ENCODE data around the gene ZIC4. TPM values are rescaled to one million over a fixed set of nuclear protein-coding genes. Genes with fewer than 3 reads are reported as not detected.

ZIC4 gene
- total RNA-seq, 1 experiment from 2014 or later: 0.84 TPM

GRCh38 chr3:147390589-147391569 lies 15.5 kb downstream of the ZIC4 start:
- no peak for DNase-seq (ENCODE audit: low read depth)

- DNase-seq (ENCODE audit: low read depth): no peak
Measured at GRCh38 chr3:147389717-147390116, 16.6 kb downstream of the ZIC4 start.

DNA sequence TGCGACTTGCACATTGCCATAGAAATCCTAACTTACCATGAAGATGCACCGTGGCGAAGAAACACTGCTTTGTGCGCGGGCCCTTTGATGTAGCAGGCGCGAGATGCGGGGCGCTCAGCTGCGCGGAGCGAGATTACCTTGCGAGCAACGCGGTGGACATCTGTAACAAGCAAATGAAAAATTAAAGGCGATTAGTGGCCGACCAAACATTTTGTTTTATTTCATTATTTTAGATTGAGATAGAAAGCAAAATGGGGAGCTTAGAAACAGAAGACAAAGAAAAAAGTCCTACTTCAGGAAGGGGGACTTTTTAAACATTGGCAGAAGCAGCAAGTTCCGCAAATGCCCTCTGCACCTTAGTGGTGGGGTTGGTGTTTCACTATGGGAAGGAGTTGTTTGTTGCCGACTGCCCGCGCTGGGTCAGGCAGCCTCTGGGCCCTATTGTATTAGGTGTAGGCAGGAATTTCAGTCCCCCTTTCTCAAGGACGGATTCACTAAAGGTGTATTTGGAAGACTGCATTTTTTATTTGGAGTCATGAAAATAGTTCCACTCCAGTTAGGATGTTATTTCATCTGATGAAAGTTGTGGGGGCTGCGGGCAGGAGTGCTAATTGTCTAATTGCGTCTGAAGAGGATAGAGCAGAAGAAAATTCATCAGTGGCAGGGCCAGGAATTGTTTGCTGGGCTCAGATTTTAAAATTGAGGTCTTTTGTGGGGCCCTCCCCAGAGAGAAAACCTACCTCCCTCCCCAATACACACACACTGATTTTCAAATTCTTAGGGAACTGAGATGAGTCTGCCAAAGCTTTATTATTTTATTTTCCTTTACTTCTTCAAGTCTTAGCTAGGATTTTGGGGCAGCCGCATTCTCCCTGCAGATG lies 17.4 kb downstream of the ZIC4 start:
- DNase-seq (ENCODE audit: low read depth): no peak

DNA sequence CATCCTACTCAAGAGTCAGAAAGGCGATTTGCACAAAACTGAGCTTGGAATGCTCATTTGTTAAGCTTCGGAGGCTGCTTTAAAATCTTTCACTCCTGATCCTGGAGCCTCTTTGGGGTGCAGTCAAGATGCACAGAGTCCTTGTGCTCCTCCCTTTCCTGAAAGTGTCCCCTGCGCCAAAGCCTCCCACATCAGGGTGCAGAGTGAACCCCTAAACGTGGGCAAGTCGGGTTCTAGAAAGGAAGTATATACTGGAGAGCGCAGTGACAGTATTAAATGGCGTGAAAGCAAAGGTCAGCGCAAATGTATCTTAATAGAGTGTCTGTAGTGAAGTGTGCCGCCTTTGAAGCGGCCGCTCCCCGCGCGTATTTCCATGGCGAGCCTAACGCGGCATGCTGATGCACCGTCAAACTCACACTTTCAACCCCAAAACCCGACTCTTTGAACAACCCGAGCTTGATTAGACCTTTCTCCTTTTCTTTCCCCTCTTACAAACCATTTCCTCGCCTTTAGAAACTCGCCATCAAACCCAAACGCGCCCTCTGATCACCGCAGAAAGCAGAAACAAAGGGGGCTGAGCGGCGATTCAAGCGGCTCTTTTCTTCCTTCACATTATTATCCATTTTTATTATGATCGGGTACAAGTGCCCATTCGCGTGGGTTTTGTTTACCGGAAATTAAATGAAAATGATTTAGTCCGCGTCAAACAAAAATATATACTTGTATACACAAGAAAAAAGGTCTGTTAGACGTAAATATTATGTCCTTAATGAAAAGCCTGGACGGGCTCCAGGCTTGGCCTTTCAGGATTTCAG lies 18.3 kb downstream of the ZIC4 start:
- no peak for DNase-seq (ENCODE audit: low read depth)

DNA sequence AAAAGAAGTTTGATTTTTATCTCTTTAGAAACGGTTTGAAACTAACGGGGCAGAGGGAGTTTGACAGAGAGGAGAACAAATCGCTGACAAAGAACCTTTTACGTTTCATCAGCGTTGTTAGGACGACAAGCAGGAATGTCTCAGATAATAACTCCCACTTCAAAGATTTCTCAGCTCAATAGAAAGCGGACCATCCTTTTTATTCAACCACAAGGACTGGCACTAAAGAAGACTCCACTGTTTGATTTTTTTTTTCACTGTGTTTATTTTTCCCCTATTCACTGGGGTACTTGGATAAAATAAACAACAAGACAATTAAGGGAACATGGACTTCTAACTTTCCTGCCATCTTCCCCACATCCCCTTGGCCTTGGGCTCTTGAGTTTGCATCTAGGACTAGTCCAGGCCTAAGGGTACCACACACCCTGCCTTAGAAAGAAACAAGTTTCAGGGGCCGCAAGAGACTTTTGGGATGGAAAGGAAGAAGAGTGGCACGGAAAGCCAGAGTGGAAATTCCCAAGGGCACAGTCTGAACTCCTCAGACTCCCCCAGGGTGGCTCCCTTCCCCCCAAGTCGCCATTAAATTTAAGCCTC lies 19.0 kb downstream of the ZIC4 start:
- DNase-seq (ENCODE audit: low read depth): no peak

DNA sequence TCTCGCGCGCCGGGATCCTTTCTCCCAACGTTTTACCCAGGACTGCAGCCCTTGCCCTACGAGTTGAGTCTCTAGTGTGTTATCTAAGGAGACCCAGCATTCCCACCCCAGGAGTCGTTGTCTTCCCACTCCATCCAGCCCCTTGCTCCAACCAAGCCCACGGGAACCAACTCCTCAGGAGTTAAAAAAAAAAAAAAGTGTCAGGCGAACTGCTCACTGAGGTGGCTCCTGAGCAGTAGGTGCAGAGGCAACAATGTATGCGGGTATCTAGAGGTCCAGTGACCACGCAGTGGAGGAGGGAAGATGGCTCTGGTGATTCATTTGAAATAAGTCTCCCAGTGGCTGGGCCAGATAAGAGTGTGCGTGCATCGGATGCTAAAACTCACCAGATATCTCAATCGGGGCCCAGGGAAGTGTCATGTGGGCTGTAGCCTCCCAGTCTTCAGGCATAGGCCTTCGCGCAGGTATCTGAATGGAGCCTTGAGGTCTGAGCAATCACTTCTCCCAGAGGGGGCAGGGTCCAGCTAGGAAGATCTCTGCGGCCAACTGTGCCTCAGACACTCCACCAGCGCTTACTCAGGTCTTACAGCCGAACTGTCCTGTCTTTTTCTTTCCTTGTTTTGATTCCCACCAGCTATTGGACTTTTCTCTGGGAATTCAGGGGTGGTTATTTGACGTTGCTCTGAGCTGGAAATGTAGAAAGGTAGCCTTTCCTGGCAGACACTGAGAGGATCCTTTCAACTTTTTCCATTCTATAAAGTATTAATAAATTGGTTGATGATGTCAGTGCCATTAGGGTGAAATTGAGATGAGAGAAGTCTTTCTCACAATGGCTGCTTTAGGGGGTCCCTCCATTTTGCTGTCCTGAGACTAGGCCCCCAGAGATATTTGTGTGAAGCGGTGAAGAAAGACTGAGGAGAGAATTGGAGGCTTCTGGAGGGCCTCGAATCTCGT lies 21.0 kb downstream of the ZIC4 start:
- DNase-seq (ENCODE audit: low read depth): no peak

- DNase-seq (ENCODE audit: low read depth): no peak
Measured at GRCh38 chr3:147384210-147385058, 21.9 kb downstream of the ZIC4 start.

DNA sequence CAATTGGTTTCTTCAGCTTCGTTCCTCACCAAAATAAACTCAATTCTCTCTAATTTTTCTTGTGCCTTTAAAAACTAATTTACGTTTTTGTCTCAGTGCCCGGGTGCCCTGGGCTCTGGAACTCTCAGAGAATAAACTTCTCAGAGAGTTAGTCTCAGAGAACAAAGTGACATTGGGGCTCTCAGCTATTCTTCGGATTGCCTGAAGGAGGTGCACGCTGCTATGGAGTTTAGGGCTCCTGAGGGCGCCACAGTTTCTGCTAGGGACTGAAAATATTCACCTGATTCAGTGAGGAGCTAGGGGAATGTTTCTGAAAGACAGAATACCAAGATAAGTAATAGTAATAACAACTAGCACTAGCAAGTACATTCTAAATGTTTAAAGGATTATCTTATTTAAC lies 22.7 kb downstream of the ZIC4 start:
- no peak for DNase-seq (ENCODE audit: low read depth)

DNA sequence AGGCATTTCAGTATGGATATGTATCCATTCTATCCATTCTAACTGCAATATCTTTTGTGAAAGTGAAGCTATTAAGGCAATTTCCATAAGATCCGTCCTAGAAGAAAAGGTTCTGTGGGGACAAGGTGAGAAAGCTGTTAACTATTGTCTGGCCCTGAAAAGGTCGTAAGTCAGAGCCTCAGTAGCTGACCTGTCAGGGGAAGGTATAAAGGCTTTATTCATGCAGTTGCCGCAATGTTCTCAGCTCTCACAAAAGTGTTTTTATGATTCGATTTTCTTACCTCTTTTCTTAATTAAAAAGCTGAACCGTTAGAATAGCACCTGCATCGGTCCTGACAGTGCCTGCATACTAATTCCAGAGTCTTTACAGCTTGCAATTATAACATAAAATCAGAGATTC lies 24.7 kb downstream of the ZIC4 start:
- no peak for DNase-seq (ENCODE audit: low read depth)

GRCh38 chr3:147380977-147381376 lies 25.4 kb downstream of the ZIC4 start:
- no peak for DNase-seq (ENCODE audit: low read depth)

- no peak for DNase-seq (ENCODE audit: low read depth)
Measured at GRCh38 chr3:147380387-147380951, 25.9 kb downstream of the ZIC4 start.

GRCh38 chr3:147379651-147380050 lies 26.7 kb downstream of the ZIC4 start:
- DNase-seq (ENCODE audit: low read depth): no peak

GRCh38 chr3:147377412-147378367 lies 28.7 kb downstream of the ZIC4 start:
- no peak for DNase-seq (ENCODE audit: low read depth)

DNA sequence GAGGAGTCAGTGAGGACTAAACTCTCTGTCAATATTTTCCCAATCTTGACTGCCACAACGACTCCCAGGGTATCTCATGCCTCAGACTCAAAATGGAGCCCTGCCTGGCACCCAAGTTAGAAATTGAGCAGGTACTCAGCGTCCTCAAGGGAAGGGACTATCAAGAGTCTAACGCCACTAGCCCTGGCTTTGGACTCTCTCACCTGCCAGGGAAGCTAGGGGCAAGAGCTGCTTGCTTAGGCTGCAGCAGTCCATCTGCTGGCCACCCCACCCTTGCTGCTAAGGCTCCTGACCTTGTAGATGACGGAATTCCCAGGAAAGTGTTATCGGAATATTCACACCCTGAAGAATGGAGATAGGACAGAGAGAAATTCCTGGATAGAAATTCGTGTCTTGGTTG lies 33.0 kb downstream of the ZIC4 start:
- no peak for DNase-seq (ENCODE audit: low read depth)

DNA sequence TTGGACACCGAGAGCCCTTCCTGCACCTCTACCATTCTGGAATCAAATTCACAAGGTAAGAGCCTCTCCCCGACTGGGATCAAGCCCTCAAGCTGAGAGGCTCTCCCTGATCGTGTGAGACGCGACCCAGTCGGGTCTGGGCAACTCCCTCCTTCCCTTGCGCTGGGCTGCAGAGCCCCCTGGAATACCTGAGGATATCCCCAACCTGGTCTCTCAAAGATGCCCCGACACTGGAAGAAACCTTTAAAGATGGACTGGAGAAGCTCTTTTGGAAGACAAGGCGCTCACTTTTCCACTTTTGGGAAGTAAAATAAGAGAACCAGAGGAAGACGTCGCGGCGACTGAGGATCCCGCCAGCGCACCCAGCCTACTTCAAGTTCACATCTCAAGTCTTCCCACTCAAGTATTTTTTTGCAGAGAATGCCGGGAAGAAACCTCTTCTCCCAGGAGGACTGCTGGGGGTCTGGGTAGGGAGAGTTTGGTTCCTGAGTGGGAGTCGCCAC lies 33.8 kb downstream of the ZIC4 start:
- DNase-seq (ENCODE audit: low read depth): no peak

DNA sequence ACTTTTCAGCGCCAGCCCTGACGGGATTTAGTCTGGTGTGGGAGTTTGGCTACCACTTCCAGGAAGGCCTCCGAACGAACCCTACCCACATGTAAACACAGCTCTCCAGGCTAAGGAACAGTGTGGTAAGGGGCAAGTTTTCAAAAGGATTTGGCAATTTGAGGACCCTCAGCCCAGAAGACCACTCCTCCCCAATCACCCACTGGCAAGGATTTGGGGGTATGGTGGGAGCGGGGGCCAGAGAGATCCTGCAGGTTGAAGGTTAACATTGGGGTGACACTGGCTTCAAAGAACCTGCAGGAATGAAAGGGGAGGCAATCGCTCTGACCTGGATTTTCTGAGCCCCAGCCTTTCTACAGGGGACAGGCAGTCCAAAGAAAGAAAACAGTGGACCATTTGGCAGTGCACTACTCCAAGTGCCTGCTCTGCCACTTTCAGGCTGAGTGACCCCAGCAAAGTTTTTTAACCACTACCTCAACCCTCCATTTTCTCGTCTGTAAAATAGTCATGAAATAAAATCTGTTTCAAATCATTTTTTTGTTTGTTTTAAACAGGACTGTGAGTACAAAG lies 34.5 kb downstream of the ZIC4 start:
- DNase-seq (ENCODE audit: low read depth): no peak

GRCh38 chr3:147371140-147371539 lies 35.2 kb downstream of the ZIC4 start:
- no peak for DNase-seq (ENCODE audit: low read depth)
